CD4-positive, alpha-beta T cell (primary cell): Measurements from ENCODE around the gene IFI6. TPM values are rescaled to one million over a fixed set of nuclear protein-coding genes. Genes with fewer than 3 reads are reported as not detected.
"Not testable (repeated sequence)": the region's sequence is repeated elsewhere in the genome, so short reads cannot be mapped to it uniquely, and the experiment has no call there.

Experiments
- ATAC-seq: fragments of 200-7000 bp; cut with Tn5 transposase; one replicate; pipeline ENCODE4 v1.10.0; 2022; ENCODE audit warnings: mild to moderate bottlenecking; ENCODE audit not compliant: poor library complexity
- CTCF ChIA-PET: fragments of 350-600 bp; sonication (Branson Sonifier 250); formaldehyde crosslinking; loops from one replicate; lab custom pipeline; 2021; ENCODE audit warnings: antibody characterized with exemption, inconsistent platforms; lab: Charles Lee
- POLR2A ChIA-PET: fragments of 350-600 bp; sonication (Branson Sonifier 250); formaldehyde crosslinking; loops from one replicate; lab custom pipeline; 2021; ENCODE audit warnings: antibody characterized with exemption, inconsistent platforms; lab: Charles Lee
- DNase-seq, 14 experiments: peaks; one replicate each; pipeline ENCODE4 v3.0.0-alpha.2; 2013 to 2020; ENCODE audit warnings: mixed read lengths in 2 of 14
- H3K27ac ChIP-seq, 2 donors: one replicate each; pipeline versions ENCODE4 v1.5.1 to v1.7.0; 2013; ENCODE audit warnings: low read length in 2 of 2, low read depth in 1 of 2, mild to moderate bottlenecking in 1 of 2
- H3K27me3 ChIP-seq, 2 experiments: 1 replicate in 1 of 2; 2 replicates in 1 of 2; pipeline versions ENCODE4 v1.6.1 to v1.7.0; 2013; ENCODE audit warnings: low read length in 2 of 2, control low read depth in 1 of 2, mild to moderate bottlenecking in 1 of 2, moderate library complexity in 1 of 2; ENCODE audit not compliant: insufficient read depth in 2 of 2, control insufficient read depth in 1 of 2
- H3K36me3 ChIP-seq: one replicate; pipeline ENCODE4 v1.6.1; 2013; ENCODE audit warnings: low read length, control low read depth; ENCODE audit not compliant: insufficient read depth
- H3K4me1 ChIP-seq: one replicate; pipeline ENCODE4 v1.6.1; 2013; ENCODE audit warnings: low read length, control low read depth; ENCODE audit not compliant: insufficient read depth
- H3K4me3 ChIP-seq: one replicate; pipeline ENCODE4 v1.5.1; 2013; ENCODE audit warnings: mild to moderate bottlenecking, low read length, moderate library complexity
- H3K9me3 ChIP-seq, 2 experiments: 1 replicate in 1 of 2; 2 replicates in 1 of 2; pipeline versions ENCODE4 v1.6.1 to v1.7.0; 2013; ENCODE audit warnings: low read length in 2 of 2, mild to moderate bottlenecking in 2 of 2, control low read depth in 1 of 2, moderate library complexity in 1 of 2; ENCODE audit not compliant: control insufficient read depth in 1 of 2, insufficient read depth in 1 of 2
- H3K27ac Mint-ChIP-seq: one replicate; pipeline ENCODE4 v1.8.0; 2020; ENCODE audit warnings: mixed read lengths
- H3K27me3 Mint-ChIP-seq: one replicate; pipeline ENCODE4 v1.8.0; 2021; ENCODE audit warnings: mixed read lengths
- H3K36me3 Mint-ChIP-seq: one replicate; pipeline ENCODE4 v1.8.0; 2021; ENCODE audit warnings: low read depth, mixed read lengths
- H3K4me1 Mint-ChIP-seq: one replicate; pipeline ENCODE4 v1.8.0; 2021; ENCODE audit warnings: low read depth, mixed read lengths
- H3K4me3 Mint-ChIP-seq: one replicate; pipeline ENCODE4 v1.8.0; 2020; ENCODE audit warnings: mild to moderate bottlenecking, mixed read lengths
- H3K9me3 Mint-ChIP-seq: one replicate; pipeline ENCODE4 v1.8.0; 2020; ENCODE audit warnings: mixed read lengths
- intact Hi-C, 2 experiments: fragments of 100-400 bp; cut with DNase I in 1 of 2; cut with micrococcal nuclease in 1 of 2; formaldehyde crosslinking; loops; one replicate each; pipeline versions ENCODE4 v1.15.1 to v1.9.0; 2023 to 2025; cut with DNase I, micrococcal nuclease
- total RNA-seq, 174 experiments: library from RNA in 2 of 174; stranded (reverse) in 2 of 174; gene quantifications; one replicate each; pipeline ENCODE4 v1.2.3 and lab custom pipeline; 2021 to 2026
- TF ChIP-seq, protein P1 (sequence below): fragments of 200-600 bp; IDR thresholded peaks from one replicate; pipeline ENCODE4 v1.8.0; 2022; ENCODE audit warnings: antibody characterized with exemption, mild to moderate bottlenecking

The IFI6 gene
- total RNA-seq, 2 experiments from 2014 or later, result 33.6 to 36.2 TPM

DNA sequence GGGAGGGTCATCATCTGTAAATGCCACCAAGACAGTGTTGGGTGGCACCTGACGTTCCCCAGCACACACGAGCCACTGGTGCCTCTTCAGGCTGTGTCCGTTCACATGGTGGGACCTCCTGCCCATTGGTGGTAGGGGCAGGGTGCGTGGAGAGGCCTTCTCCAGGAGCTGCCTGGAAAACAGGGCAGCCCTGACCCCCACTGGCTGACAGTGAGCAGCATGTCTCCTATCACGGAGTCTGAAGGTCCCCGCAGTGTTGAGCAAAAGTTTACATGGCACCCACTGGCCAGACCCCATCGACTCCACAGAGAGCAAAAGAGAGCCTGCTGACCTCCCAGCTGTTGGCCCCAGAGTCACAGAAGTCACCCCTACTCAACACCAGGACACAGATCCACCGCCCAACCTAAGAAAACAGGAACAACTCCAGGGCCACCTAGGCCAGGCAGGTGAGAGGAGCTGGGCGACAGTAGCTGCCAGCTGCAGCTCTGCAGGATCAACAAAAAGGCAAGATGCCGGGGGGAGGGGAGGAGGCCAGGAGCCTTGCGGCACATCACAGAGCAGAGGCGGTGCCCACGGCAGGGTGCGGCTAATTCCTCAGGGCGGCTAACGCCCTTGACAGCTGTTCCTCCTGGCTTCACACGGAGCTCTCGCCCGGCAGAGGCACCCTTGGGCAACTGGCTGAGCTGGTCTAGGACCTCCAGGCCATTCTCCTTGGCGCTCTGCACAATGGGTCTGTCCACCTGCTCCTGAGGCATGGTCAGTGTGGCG is 14.4 kb upstream of the IFI6 start:
- H3K4me3 ChIP-seq, result no peak overlapping the region
- Mint-ChIP-seq H3K4me3 (no peak overlapping the region), H3K9me3 (peaks cover 3% of the 10 kb centered on the region), H3K4me1 (no peaks in the 10 kb centered on the region), H3K27me3 (no peaks in the 10 kb centered on the region), H3K36me3 (peaks cover 12% of the 10 kb centered on the region), H3K27ac (no peak overlapping the region)
- no peak for DNase-seq
- ChIA-PET POLR2A (interaction anchor here (0.8 kb wide), 1 partner anchor 39 kb away, joined by 3 read pairs; the partner anchor contains the start of gene FAM76A), CTCF (interaction anchor here (1.2 kb wide), 1 partner anchor 17 kb away, joined by 4 read pairs; no protein-coding TSS in a partner anchor)
- peaks cover 0 to 3% of the 10 kb centered on the region in 2 experiments for H3K27me3 ChIP-seq
- no peaks in the 10 kb centered on the region for H3K4me1 ChIP-seq
- no peaks in the 10 kb centered on the region for H3K36me3 ChIP-seq
- H3K27ac ChIP-seq, result no peak overlapping the region
- TF ChIP-seq, protein P1, sequence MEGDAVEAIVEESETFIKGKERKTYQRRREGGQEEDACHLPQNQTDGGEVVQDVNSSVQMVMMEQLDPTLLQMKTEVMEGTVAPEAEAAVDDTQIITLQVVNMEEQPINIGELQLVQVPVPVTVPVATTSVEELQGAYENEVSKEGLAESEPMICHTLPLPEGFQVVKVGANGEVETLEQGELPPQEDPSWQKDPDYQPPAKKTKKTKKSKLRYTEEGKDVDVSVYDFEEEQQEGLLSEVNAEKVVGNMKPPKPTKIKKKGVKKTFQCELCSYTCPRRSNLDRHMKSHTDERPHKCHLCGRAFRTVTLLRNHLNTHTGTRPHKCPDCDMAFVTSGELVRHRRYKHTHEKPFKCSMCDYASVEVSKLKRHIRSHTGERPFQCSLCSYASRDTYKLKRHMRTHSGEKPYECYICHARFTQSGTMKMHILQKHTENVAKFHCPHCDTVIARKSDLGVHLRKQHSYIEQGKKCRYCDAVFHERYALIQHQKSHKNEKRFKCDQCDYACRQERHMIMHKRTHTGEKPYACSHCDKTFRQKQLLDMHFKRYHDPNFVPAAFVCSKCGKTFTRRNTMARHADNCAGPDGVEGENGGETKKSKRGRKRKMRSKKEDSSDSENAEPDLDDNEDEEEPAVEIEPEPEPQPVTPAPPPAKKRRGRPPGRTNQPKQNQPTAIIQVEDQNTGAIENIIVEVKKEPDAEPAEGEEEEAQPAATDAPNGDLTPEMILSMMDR, result no peak
- H3K9me3 ChIP-seq, result peaks cover 6 to 7% of the 10 kb centered on the region in 2 experiments
- ATAC-seq, result no peak
- intact Hi-C loops, result no loop called here

DNA sequence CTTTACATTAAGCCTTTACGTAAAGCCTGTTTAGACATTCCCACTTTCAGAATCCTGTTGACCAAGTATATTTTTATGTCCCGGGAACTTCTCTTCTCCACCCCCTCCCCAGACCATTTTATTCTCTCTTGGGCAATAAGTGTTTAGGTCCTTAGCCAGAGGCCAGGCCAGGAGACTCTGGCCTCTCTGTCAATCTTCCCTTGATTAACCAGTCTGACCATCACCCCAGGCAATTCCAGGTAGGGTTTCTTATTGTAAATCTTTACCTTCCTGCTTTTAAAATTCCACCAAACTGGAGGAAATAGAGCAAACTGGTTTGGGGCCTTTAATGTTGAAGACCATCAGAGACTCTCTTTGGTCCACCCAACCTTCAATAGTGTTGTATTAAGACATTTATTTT is 12.2 kb upstream of the IFI6 start:
- H3K9me3 Mint-ChIP-seq, result peaks cover 5% of the 10 kb centered on the region
- H3K36me3 ChIP-seq, result no peaks in the 10 kb centered on the region
- no peak overlapping the region for H3K27ac Mint-ChIP-seq
- POLR2A ChIA-PET, result no interaction called here
- H3K9me3 ChIP-seq, result peaks cover 19% of the 10 kb centered on the region in 2 experiments
- H3K27me3 Mint-ChIP-seq, result no peaks in the 10 kb centered on the region
- H3K4me1 ChIP-seq, result no peaks in the 10 kb centered on the region
- H3K4me1 Mint-ChIP-seq, result no peaks in the 10 kb centered on the region
- no peak overlapping the region for H3K27ac ChIP-seq
- TF ChIP-seq, protein P1, result no peak
- peaks cover 0 to 3% of the 10 kb centered on the region in 2 experiments for H3K27me3 ChIP-seq
- ATAC-seq, result no peak
- H3K4me3 Mint-ChIP-seq, result no peak overlapping the region
- no peak for DNase-seq
- intact Hi-C loops, result no loop called here
- H3K4me3 ChIP-seq, result no peak overlapping the region
- peaks cover 14% of the 10 kb centered on the region for H3K36me3 Mint-ChIP-seq
- CTCF ChIA-PET, result no interaction called here

GRCh38 chr1:27682351-27682944 is 10.5 kb upstream of the IFI6 start:
- CTCF ChIA-PET, result no interaction called here
- H3K36me3 ChIP-seq, result no peaks in the 10 kb centered on the region
- H3K4me1 ChIP-seq, result no peaks in the 10 kb centered on the region
- peaks cover 19% of the 10 kb centered on the region in 2 experiments for H3K9me3 ChIP-seq
- H3K27me3 ChIP-seq, result peaks cover 0 to 3% of the 10 kb centered on the region in 2 experiments
- no peaks in the 10 kb centered on the region for H3K27me3 Mint-ChIP-seq
- intact Hi-C loops, result no loop called here
- POLR2A ChIA-PET, result no interaction called here
- no peak for DNase-seq
- H3K36me3 Mint-ChIP-seq, result peaks cover 20% of the 10 kb centered on the region
- no peak overlapping the region for H3K4me3 ChIP-seq
- peaks cover 5% of the 10 kb centered on the region for H3K9me3 Mint-ChIP-seq
- H3K4me3 Mint-ChIP-seq, result no peak overlapping the region
- no peak overlapping the region for H3K27ac Mint-ChIP-seq
- no peak for ATAC-seq
- H3K4me1 Mint-ChIP-seq, result no peaks in the 10 kb centered on the region
- H3K27ac ChIP-seq, result no peak overlapping the region
- TF ChIP-seq, protein P1, result no peak

- H3K27ac Mint-ChIP-seq, H3K4me1 Mint-ChIP-seq, DNase-seq, H3K27me3 Mint-ChIP-seq, intact Hi-C loops, H3K36me3 ChIP-seq, POLR2A ChIA-PET, H3K27me3 ChIP-seq, H3K9me3 Mint-ChIP-seq, H3K4me3 Mint-ChIP-seq, ATAC-seq, H3K4me3 ChIP-seq, H3K4me1 ChIP-seq, H3K27ac ChIP-seq, CTCF ChIA-PET: not testable (repeated sequence)
- peaks cover 19% of the 10 kb centered on the region in 2 experiments for H3K9me3 ChIP-seq
- peaks cover 20% of the 10 kb centered on the region for H3K36me3 Mint-ChIP-seq
Measured at GRCh38 chr1:27681580-27681979, 9.6 kb upstream of the IFI6 start.

- H3K4me3 ChIP-seq, DNase-seq, H3K27me3 ChIP-seq, H3K4me3 Mint-ChIP-seq, H3K27ac Mint-ChIP-seq, POLR2A ChIA-PET, H3K27ac ChIP-seq, intact Hi-C loops, H3K4me1 Mint-ChIP-seq, ATAC-seq, H3K36me3 ChIP-seq, H3K4me1 ChIP-seq, H3K27me3 Mint-ChIP-seq, H3K9me3 Mint-ChIP-seq: not testable (repeated sequence)
- peaks cover 19% of the 10 kb centered on the region in 2 experiments for H3K9me3 ChIP-seq
- peaks cover 20% of the 10 kb centered on the region for H3K36me3 Mint-ChIP-seq
- CTCF ChIA-PET, result interaction anchor here (0.7 kb wide), 1 partner anchor 1227 kb away, joined by 3 read pairs; no protein-coding TSS in a partner anchor
Measured at GRCh38 chr1:27680225-27680791, 8.3 kb upstream of the IFI6 start.
